HG02981 (cell line): ENCODE results near the gene GON4L.
"Not testable (repeated sequence)": the region's sequence is repeated elsewhere in the genome, so short reads cannot be mapped to it uniquely, and the experiment has no call there.

Experiments used
- ATAC-seq: cut with Tn5 transposase; IDR thresholded peaks from one replicate; pipeline ENCODE4 v1.9.1; 2021; ENCODE audit warnings: mild to moderate bottlenecking, moderate library complexity; ENCODE audit not compliant: unreplicated experiment

Gene GON4L

GRCh38 chr1:155872527-155872926 is 15.5 kb upstream of the GON4L start:
- ATAC-seq = no peak

- ATAC-seq = no peak
Measured at GRCh38 chr1:155871390-155871789, 14.4 kb upstream of the GON4L start.

GRCh38 chr1:155867766-155868165 is 10.8 kb upstream of the GON4L start:
- no peak for ATAC-seq

- ATAC-seq = no peak
Measured at GRCh38 chr1:155864393-155864792, 7.4 kb upstream of the GON4L start.

GRCh38 chr1:155861896-155862295 is 4.9 kb upstream of the GON4L start:
- no peak for ATAC-seq

- no peak for ATAC-seq
Measured at GRCh38 chr1:155860970-155861510, 4.0 kb upstream of the GON4L start.

GRCh38 chr1:155859881-155860871 is 3.2 kb upstream of the GON4L start:
- peak; percentile 14 for ATAC-seq

- ATAC-seq = peak; percentile 53
Measured at GRCh38 chr1:155859234-155859829, 2.3 kb upstream of the GON4L start, which contains the start of gene SYT11. Gene SYT11, plus strand, starts transcription at chr1:155859567. Its CDS starts 195 bp downstream, at chr1:155859762.

GRCh38 chr1:155858800-155859233 is 1.8 kb upstream of the GON4L start:
- no peak for ATAC-seq

- no peak for ATAC-seq
Measured at GRCh38 chr1:155856257-155856974, 598 bp downstream of the GON4L start.

GRCh38 chr1:155850345-155850744 is 6.7 kb downstream of the GON4L start:
- no peak for ATAC-seq

- no peak for ATAC-seq
Measured at GRCh38 chr1:155847823-155848529, 9.0 kb downstream of the GON4L start.

- no peak for ATAC-seq
Measured at GRCh38 chr1:155844860-155845421, 12.1 kb downstream of the GON4L start.

GRCh38 chr1:155840386-155840785 is 16.6 kb downstream of the GON4L start:
- no peak for ATAC-seq

GRCh38 chr1:155835548-155835947 is 21.5 kb downstream of the GON4L start:
- ATAC-seq = no peak

GRCh38 chr1:155834927-155835399 is 22.1 kb downstream of the GON4L start:
- not testable (repeated sequence) for ATAC-seq

GRCh38 chr1:155834296-155834926 is 22.6 kb downstream of the GON4L start:
- no peak for ATAC-seq

- no peak for ATAC-seq
Measured at GRCh38 chr1:155833665-155834295, 23.2 kb downstream of the GON4L start.
